BLaER1 treated with 17β-estradiol and CSF1 and Interleukin-3, amounts not matched to agents 10 nM and 100 nM (cell line): Measurements from ENCODE around the gene SFT2D1.
"Not testable (repeated sequence)": the region's sequence is repeated elsewhere in the genome, so short reads cannot be mapped to it uniquely, and the experiment has no call there.

Source experiments
- H3K27ac ChIP-seq, 11 experiments: shearing (Covaris generic); formaldehyde crosslinking; 2 replicates each; pipeline ENCODE4 v1.8.1; 2022
- H3K27me3 ChIP-seq, 11 experiments: shearing (Covaris generic); formaldehyde crosslinking; 2 replicates each; pipeline ENCODE4 v1.8.1; 2022
- H3K36me3 ChIP-seq, 11 experiments: shearing (Covaris generic); formaldehyde crosslinking; 2 replicates each; pipeline ENCODE4 v1.8.1; 2022
- H3K4me1 ChIP-seq, 10 experiments: shearing (Covaris generic); formaldehyde crosslinking; 2 replicates each; pipeline ENCODE4 v1.8.1; 2022
- H3K4me2 ChIP-seq, 11 experiments: shearing (Covaris generic); formaldehyde crosslinking; 2 replicates each; pipeline ENCODE4 v1.8.1; 2022
- H3K4me3 ChIP-seq, 10 experiments: shearing (Covaris generic); formaldehyde crosslinking; 2 replicates each; pipeline ENCODE4 v1.8.1; 2022
- H3K9ac ChIP-seq, 11 experiments: shearing (Covaris generic); formaldehyde crosslinking; 2 replicates each; pipeline ENCODE4 v1.8.1; 2022
- H3K9me3 ChIP-seq, 11 experiments: shearing (Covaris generic); formaldehyde crosslinking; replicated peaks in 1 of 11; 2 replicates each; pipeline ENCODE4 v1.8.1; 2022
- H4K20me1 ChIP-seq, 11 experiments: shearing (Covaris generic); formaldehyde crosslinking; 2 replicates each; pipeline ENCODE4 v1.8.1; 2022
- Cebpa-rat ChIP-seq, 11 experiments: shearing (Covaris generic); IDR thresholded peaks; 2 replicates each; pipeline ENCODE4 v1.8.1; 2022

The SFT2D1 gene

DNA sequence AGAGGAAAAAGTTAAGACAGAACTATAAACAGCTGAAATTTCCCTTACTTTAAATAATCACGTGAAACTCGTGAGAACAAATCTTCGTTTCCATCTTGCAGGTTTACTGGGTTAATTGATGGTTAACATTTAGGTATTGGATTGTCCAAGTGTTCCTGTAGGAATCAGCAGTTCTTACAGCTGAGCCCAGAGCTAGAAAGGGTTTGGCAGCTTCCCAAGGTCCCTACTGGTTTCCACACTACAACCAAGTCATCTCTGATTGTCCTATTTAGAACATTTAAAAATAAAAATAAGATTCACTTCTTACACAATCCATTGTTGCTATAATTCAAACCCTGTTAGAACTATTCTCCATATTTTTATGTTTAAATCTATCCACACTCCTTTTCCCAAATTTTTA, 24.6 kb upstream of the SFT2D1 start:
- TF ChIP-seq Cebpa-rat (IDR thresholded peaks at IDR 0.05): no peak
- Histone ChIP-seq H3K27ac (no peak overlapping the region), H3K9ac (no peak overlapping the region), H4K20me1 (no peaks in the 10 kb centered on the region; a peak in 1 of 22 replicates), H3K4me1 (peaks cover 23 to 56% (median 42%) of the 10 kb centered on the region in 10 experiments), H3K9me3 (no peaks in the 10 kb centered on the region), H3K4me2 (peak overlapping the region in 5 of 11 experiments; percentile 3 to 70 (median 24); a peak in 4 of 22 replicates), H3K4me3 (no peak overlapping the region), H3K36me3 (peaks cover 17 to 35% (median 24%) of the 10 kb centered on the region in 11 experiments; a peak in 19 of 22 replicates), H3K27me3 (no peaks in the 10 kb centered on the region)

DNA sequence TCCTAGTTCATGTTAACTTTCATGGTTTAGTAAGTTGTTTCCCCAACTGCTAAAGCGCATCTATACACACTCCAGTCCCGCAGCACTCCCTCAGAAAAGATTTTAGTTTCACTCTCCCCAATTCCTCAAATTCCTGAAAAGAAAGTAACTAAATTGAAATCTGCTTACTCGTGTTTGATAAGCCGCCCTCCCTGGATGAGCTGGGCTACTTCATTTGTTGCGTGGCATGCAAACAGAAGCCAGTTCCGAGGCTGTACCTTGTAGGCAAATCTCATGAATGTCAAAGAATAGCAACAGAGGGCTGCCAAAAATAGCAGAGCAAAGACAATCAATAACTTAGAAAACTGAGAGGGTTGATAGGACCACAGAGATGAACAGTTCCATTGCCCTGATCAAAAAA, 23.5 kb upstream of the SFT2D1 start:
- Histone ChIP-seq H3K4me3 (no peak overlapping the region), H3K36me3 (peaks cover 17 to 35% (median 24%) of the 10 kb centered on the region in 11 experiments; a peak in 19 of 22 replicates), H3K9ac (peak overlapping the region in 2 of 11 experiments; percentile 8 to 9; a peak in 2 of 22 replicates), H3K27ac (peak overlapping the region in 6 of 11 experiments; percentile 16 to 67 (median 30); a peak in 9 of 22 replicates), H3K27me3 (no peaks in the 10 kb centered on the region), H4K20me1 (no peaks in the 10 kb centered on the region; a peak in 1 of 22 replicates), H3K4me1 (peaks cover 23 to 60% (median 46%) of the 10 kb centered on the region in 10 experiments), H3K9me3 (no peaks in the 10 kb centered on the region), H3K4me2 (peak overlapping the region; percentile 47 to 70 (median 61))
- TF ChIP-seq Cebpa-rat (IDR thresholded peaks at IDR 0.05): no peak

DNA sequence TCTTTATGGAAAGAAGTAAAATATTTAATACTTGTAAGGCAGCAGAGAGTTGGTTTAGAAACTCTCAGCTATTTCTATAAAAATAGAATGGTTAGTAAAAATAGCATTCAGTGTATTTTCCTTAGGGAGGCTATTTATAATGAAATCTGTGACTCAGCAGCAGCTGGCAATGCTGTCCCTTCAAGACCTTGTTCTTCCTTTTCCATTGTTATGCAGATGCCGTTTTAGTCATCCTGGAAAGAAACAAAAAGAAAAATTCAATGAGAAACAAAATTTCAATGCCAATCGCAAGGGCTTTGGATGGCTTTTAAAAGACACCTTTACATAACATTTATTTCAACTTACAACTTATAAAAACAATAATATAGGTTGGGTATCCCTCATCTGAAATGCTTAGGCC, 22.9 kb upstream of the SFT2D1 start:
- Histone ChIP-seq H3K4me2 (peak overlapping the region; percentile 47 to 70 (median 61); a peak in 21 of 22 replicates), H3K9ac (peak overlapping the region in 3 of 11 experiments; percentile 8 to 39 (median 9); a peak in 2 of 22 replicates), H3K9me3 (no peaks in the 10 kb centered on the region), H3K27me3 (no peaks in the 10 kb centered on the region), H3K4me3 (no peak overlapping the region), H4K20me1 (no peaks in the 10 kb centered on the region; a peak in 1 of 22 replicates), H3K27ac (peak overlapping the region in 7 of 11 experiments; percentile 5 to 67 (median 28); a peak in 7 of 22 replicates), H3K4me1 (peaks cover 23 to 66% (median 52%) of the 10 kb centered on the region in 10 experiments), H3K36me3 (peaks cover 17 to 35% (median 24%) of the 10 kb centered on the region in 11 experiments; a peak in 19 of 22 replicates)
- no peak for TF ChIP-seq Cebpa-rat (IDR thresholded peaks at IDR 0.05)

DNA sequence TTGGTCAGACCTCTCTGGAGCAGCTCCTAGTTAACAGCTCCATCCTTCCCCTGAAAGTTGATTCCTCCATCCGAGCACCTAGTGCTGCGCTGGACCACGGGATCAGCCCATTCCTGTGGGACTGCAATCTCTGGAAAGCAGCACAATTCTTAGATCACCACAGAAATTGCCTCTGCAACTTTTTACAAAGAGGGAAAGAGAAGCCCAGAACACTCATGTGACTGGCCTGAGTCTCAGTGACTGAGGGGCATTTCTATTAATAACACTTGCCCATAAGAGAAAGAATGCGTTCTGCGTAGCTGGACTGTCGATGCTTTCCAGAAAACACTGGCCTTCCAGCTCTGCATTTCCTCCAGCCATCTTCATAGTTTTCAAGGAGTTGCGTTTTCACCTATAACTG, 22.1 kb upstream of the SFT2D1 start:
- H3K9me3 ChIP-seq: peaks cover 0 to 2% (median 0%) of the 10 kb centered on the region in 11 experiments; a peak in 2 of 22 replicates
- peak overlapping the region; percentile 27 to 70 (median 61); a peak in 21 of 22 replicates for H3K4me2 ChIP-seq
- peak overlapping the region in 4 of 11 experiments; percentile 5 to 33 (median 16); a peak in 6 of 22 replicates for H3K27ac ChIP-seq
- H3K27me3 ChIP-seq: no peaks in the 10 kb centered on the region
- H3K4me1 ChIP-seq: peaks cover 19 to 59% (median 46%) of the 10 kb centered on the region in 10 experiments
- no peak overlapping the region for H3K4me3 ChIP-seq
- no peaks in the 10 kb centered on the region; a peak in 1 of 22 replicates for H4K20me1 ChIP-seq
- peaks cover 17 to 35% (median 24%) of the 10 kb centered on the region in 11 experiments; a peak in 19 of 22 replicates for H3K36me3 ChIP-seq
- TF ChIP-seq Cebpa-rat (IDR thresholded peaks at IDR 0.05): no peak
- H3K9ac ChIP-seq: 0 out of 22 replicates have a peak overlapping the region, but pooled peaks of 1 of the 11 experiments have one; percentile 9

GRCh38 chr6:166362427-166362826, 20.1 kb upstream of the SFT2D1 start:
- H3K4me3 ChIP-seq, H3K9ac ChIP-seq, H4K20me1 ChIP-seq, H3K4me2 ChIP-seq, H3K27me3 ChIP-seq, H3K27ac ChIP-seq: not testable (repeated sequence)
- Histone ChIP-seq H3K4me1 (peaks cover 19 to 45% (median 36%) of the 10 kb centered on the region in 10 experiments), H3K36me3 (peaks cover 17 to 35% (median 21%) of the 10 kb centered on the region in 11 experiments; a peak in 19 of 22 replicates), H3K9me3 (peaks cover 0 to 13% (median 7%) of the 10 kb centered on the region in 11 experiments; a peak in 8 of 22 replicates)

DNA sequence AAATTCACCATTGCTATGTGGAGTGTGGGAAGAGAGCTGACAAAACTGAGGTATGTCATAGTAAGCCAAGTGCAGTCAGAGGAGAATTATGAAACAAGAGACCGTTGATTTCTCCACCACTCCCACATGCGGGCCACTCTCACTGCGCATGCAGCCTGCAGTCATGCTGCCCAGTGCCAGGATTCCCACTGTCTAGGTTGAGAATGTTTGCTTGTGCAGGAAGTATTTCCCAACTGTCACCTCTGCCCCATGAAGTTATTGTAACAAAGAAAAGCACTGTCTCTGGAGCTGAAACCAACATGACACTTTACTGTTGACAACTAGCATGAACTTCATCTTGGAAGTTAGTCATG, 18.7 kb upstream of the SFT2D1 start:
- Histone ChIP-seq H4K20me1 (no peaks in the 10 kb centered on the region; a peak in 1 of 22 replicates), H3K4me2 (peak overlapping the region in 8 of 11 experiments; percentile 10 to 46 (median 23); a peak in 11 of 22 replicates), H3K4me3 (no peak overlapping the region), H3K9ac (no peak overlapping the region), H3K4me1 (peaks cover 19 to 36% (median 32%) of the 10 kb centered on the region in 10 experiments), H3K9me3 (peaks cover 0 to 13% (median 7%) of the 10 kb centered on the region in 11 experiments; a peak in 8 of 22 replicates), H3K27me3 (no peaks in the 10 kb centered on the region), H3K36me3 (peaks cover 17 to 25% (median 21%) of the 10 kb centered on the region in 11 experiments; a peak in 18 of 22 replicates), H3K27ac (no peak overlapping the region)
- no peak for TF ChIP-seq Cebpa-rat (IDR thresholded peaks at IDR 0.05)

DNA sequence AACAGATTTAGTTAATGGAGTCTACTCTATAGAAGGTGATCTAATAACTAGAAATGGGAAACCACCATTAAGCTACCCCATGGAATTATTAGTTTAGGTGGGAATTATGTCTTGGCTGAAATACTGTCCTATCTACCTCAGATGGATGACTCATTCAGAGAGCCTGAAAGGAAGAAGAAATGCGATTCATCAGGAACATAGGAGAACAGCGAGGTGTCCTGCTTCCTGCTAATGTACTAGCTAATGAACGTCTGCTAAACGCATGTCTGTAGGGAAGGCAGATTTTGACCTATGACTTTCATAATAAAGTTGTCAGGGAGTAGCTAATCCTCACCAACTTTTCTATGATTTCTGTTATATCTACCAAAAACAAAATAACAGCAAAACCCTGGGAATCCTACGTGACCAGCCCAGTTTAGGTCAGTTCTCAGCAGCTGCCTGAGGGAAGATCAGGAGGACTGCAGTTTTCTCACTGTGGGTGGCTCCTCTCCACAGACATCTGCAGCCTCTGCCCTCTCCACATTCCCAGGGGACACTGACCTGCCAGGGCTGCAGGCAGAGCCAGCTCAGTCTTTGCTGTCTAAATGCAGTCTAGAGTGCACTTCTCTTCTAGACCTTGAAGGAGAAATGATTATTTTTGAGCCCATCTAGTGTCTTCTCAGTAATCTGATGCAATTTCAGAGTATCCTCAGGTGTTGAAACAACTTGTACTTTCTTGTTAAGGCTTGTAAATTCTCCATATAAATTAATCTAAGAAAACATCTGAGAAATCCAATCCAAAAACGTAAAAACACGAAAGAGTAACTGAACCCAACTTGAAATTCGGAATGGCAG, 18.1 kb upstream of the SFT2D1 start:
- Histone ChIP-seq H3K9ac (no peak overlapping the region), H3K27ac (0 out of 22 replicates have a peak overlapping the region, but pooled peaks of 1 of the 11 experiments have one; percentile 3), H3K4me2 (peak overlapping the region in 10 of 11 experiments; percentile 10 to 46 (median 23); a peak in 13 of 22 replicates), H3K9me3 (peaks cover 0 to 13% (median 7%) of the 10 kb centered on the region in 11 experiments; a peak in 8 of 22 replicates), H3K27me3 (no peaks in the 10 kb centered on the region), H3K4me1 (peaks cover 13 to 31% (median 27%) of the 10 kb centered on the region in 10 experiments), H3K4me3 (no peak overlapping the region), H3K36me3 (peaks cover 17 to 25% (median 21%) of the 10 kb centered on the region in 11 experiments; a peak in 18 of 22 replicates), H4K20me1 (no peaks in the 10 kb centered on the region; a peak in 1 of 22 replicates)
- no peak for TF ChIP-seq Cebpa-rat (IDR thresholded peaks at IDR 0.05)

GRCh38 chr6:166355552-166355951, 13.2 kb upstream of the SFT2D1 start:
- no peaks in the 10 kb centered on the region for H3K36me3 ChIP-seq
- H3K4me2 ChIP-seq: peak overlapping the region in 2 of 11 experiments; percentile 5 to 38; a peak in 3 of 22 replicates
- no peaks in the 10 kb centered on the region for H4K20me1 ChIP-seq
- H3K9me3 ChIP-seq: peaks cover 4 to 20% (median 13%) of the 10 kb centered on the region in 11 experiments; a peak in 20 of 22 replicates
- peaks cover 0 to 9% (median 4%) of the 10 kb centered on the region in 10 experiments; a peak in 16 of 20 replicates for H3K4me1 ChIP-seq
- TF ChIP-seq Cebpa-rat (IDR thresholded peaks at IDR 0.05): no peak
- no peak overlapping the region for H3K4me3 ChIP-seq
- H3K9ac ChIP-seq: no peak overlapping the region
- H3K27ac ChIP-seq: no peak overlapping the region
- H3K27me3 ChIP-seq: no peaks in the 10 kb centered on the region

DNA sequence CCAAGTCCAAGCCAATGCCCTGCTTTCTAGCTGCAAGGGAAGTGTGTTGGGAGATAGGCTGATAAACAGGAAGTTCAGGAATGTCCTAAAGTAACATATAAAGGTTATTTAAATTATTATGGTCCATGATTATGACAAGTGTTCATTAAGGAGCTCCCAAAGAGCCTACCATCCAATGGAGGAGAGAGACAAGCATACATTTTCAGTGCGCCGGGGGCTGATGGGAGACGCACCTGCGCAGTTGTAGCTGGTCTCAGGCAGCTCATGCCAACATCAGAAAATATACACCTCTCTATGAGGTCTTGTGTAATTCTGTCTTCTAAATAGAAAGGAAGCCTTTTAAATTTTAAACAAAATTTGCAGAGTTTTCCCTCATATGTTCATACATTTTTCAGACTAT, 12.6 kb upstream of the SFT2D1 start:
- no peak overlapping the region for H3K4me2 ChIP-seq
- H3K9ac ChIP-seq: no peak overlapping the region
- H3K9me3 ChIP-seq: peaks cover 10 to 26% (median 19%) of the 10 kb centered on the region in 11 experiments
- no peak overlapping the region for H3K4me3 ChIP-seq
- H3K27me3 ChIP-seq: no peaks in the 10 kb centered on the region
- H3K36me3 ChIP-seq: no peaks in the 10 kb centered on the region
- TF ChIP-seq Cebpa-rat (IDR thresholded peaks at IDR 0.05): no peak
- H4K20me1 ChIP-seq: no peaks in the 10 kb centered on the region
- H3K27ac ChIP-seq: no peak overlapping the region
- peaks cover 0 to 4% (median 0%) of the 10 kb centered on the region in 10 experiments; a peak in 3 of 20 replicates for H3K4me1 ChIP-seq
